Ishikawa (cell line): ENCODE results near the gene IL6R.

Experiments
- CEBPB ChIP-seq: IDR thresholded peaks from 2 replicates; pipeline ENCODE4 v1.6.1; 2012
- CREB1 ChIP-seq: IDR thresholded peaks from 2 replicates; pipeline ENCODE4 v1.6.1; 2012; ENCODE audit warnings: low read depth
- EGR1 ChIP-seq: IDR thresholded peaks from 2 replicates; pipeline ENCODE4 v1.6.1; 2012
- EP300 ChIP-seq: IDR thresholded peaks from 2 replicates; pipeline ENCODE4 v1.6.1; 2012; ENCODE audit warnings: borderline replicate concordance
- FOXM1 ChIP-seq: IDR thresholded peaks from 2 replicates; pipeline ENCODE4 v1.6.1; 2012; ENCODE audit warnings: low read depth, borderline replicate concordance
- NFIC ChIP-seq: IDR thresholded peaks from 2 replicates; pipeline ENCODE4 v1.6.1; 2012
- RAD21 ChIP-seq: IDR thresholded peaks from 2 replicates; pipeline ENCODE4 v1.6.1; 2012; ENCODE audit warnings: low read depth
- TAF1 ChIP-seq: IDR thresholded peaks from 2 replicates; pipeline ENCODE4 v1.6.1; 2012; ENCODE audit warnings: low read depth, mild to moderate bottlenecking
- TCF12 ChIP-seq: IDR thresholded peaks from 2 replicates; pipeline ENCODE4 v1.6.1; 2012; ENCODE audit warnings: low read depth
- TEAD4 ChIP-seq: IDR thresholded peaks from 2 replicates; pipeline ENCODE4 v1.6.1; 2012
- YY1 ChIP-seq: IDR thresholded peaks from 2 replicates; pipeline ENCODE4 v1.6.1; 2012; ENCODE audit warnings: low read depth
- ZBTB7A ChIP-seq: IDR thresholded peaks from 2 replicates; pipeline ENCODE4 v1.6.1; 2012; ENCODE audit warnings: low read depth
- TF ChIP-seq, protein P1 (sequence below): IDR thresholded peaks from 2 replicates; pipeline ENCODE4 v1.6.1; 2012
- TF ChIP-seq, protein P2 (sequence below): IDR thresholded peaks from 2 replicates; pipeline ENCODE4 v1.6.1; 2012
- TF ChIP-seq, protein P3 (sequence below): IDR thresholded peaks from 2 replicates; pipeline ENCODE4 v1.6.1; 2012; ENCODE audit warnings: low read depth, mild to moderate bottlenecking

Gene IL6R

DNA sequence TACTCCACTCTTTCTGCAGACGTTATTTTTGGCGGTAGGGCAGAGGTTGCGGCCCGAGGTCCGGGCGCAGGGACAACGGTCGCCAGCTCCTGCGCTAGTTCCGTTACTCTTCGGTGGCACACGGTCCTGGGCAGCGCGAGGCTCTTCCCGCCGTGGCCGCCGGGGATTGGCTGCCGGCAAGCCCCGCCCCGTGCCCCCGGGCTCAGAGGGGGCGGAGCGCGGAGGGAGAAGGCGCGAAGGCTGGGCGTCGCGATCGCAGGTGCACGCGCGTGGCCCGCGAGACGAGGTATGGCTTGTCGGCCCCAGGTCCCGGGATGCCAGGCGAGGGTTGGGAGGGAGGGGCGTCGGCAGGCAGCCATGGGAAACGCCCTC lies 97.6 kb downstream of the IL6R start:
- TF ChIP-seq RAD21 (no peak), NFIC (no peak), TAF1 (no peak), TCF12 (no peak), CEBPB (no peak), ZBTB7A (no peak)
- TF ChIP-seq, protein P1, sequence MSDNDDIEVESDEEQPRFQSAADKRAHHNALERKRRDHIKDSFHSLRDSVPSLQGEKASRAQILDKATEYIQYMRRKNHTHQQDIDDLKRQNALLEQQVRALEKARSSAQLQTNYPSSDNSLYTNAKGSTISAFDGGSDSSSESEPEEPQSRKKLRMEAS, result 0 out of 2 replicates have a peak, but pooled peaks have one; percentile 27

DNA sequence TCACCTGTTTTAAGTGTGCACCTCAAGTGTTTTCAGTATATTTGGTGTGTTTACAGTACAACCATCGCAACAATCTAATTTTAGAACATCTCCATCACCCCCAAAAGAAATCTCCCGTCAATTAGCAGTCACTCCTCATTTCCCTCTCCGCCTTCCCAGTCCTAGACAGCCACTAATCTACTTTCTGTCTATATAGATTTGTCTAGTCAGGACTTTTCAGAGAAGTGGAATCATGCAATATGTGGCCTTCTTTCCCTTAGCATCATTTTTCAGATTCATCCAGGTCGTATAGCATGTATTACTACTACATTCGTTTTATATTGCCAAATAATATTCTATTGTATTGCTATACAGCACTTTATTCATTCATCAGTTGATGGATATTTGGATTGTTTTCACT lies 98.8 kb downstream of the IL6R start:
- TF ChIP-seq TCF12 (no peak), EP300 (no peak), FOXM1 (no peak), TEAD4 (no peak), NFIC (no peak), RAD21 (no peak), TAF1 (no peak), CEBPB (no peak)
- TF ChIP-seq, protein P2, sequence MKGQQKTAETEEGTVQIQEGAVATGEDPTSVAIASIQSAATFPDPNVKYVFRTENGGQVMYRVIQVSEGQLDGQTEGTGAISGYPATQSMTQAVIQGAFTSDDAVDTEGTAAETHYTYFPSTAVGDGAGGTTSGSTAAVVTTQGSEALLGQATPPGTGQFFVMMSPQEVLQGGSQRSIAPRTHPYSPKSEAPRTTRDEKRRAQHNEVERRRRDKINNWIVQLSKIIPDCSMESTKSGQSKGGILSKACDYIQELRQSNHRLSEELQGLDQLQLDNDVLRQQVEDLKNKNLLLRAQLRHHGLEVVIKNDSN, result no peak

DNA sequence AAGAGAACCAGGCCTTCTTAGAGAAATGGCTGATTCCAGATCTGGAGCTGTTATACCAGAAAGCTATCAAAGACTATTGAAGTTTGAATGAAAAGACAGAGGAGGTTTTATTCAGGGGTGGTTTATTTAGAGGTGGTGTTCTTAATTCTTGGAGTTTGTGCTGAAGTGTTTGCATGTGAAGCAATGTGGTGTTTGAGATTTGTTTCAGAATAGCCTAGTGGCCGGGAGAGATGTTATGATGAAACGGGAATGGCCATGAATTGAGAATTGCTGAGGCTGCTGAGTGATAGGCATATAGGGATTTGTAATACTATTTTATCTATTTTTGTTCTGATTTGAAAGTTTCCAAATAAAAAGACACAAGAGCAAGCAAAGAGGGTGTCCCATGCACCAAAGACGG lies 107.6 kb downstream of the IL6R start:
- TF ChIP-seq TEAD4 (no peak), TAF1 (no peak), EGR1 (no peak), ZBTB7A (no peak), FOXM1 (no peak), EP300 (no peak), NFIC (no peak), RAD21 (no peak), TCF12 (no peak), CEBPB (no peak), CREB1 (no peak), YY1 (no peak)
- TF ChIP-seq, protein P2, result no peak
- TF ChIP-seq, protein P1, result no peak
- TF ChIP-seq, protein P3, sequence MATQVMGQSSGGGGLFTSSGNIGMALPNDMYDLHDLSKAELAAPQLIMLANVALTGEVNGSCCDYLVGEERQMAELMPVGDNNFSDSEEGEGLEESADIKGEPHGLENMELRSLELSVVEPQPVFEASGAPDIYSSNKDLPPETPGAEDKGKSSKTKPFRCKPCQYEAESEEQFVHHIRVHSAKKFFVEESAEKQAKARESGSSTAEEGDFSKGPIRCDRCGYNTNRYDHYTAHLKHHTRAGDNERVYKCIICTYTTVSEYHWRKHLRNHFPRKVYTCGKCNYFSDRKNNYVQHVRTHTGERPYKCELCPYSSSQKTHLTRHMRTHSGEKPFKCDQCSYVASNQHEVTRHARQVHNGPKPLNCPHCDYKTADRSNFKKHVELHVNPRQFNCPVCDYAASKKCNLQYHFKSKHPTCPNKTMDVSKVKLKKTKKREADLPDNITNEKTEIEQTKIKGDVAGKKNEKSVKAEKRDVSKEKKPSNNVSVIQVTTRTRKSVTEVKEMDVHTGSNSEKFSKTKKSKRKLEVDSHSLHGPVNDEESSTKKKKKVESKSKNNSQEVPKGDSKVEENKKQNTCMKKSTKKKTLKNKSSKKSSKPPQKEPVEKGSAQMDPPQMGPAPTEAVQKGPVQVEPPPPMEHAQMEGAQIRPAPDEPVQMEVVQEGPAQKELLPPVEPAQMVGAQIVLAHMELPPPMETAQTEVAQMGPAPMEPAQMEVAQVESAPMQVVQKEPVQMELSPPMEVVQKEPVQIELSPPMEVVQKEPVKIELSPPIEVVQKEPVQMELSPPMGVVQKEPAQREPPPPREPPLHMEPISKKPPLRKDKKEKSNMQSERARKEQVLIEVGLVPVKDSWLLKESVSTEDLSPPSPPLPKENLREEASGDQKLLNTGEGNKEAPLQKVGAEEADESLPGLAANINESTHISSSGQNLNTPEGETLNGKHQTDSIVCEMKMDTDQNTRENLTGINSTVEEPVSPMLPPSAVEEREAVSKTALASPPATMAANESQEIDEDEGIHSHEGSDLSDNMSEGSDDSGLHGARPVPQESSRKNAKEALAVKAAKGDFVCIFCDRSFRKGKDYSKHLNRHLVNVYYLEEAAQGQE, result no peak

DNA sequence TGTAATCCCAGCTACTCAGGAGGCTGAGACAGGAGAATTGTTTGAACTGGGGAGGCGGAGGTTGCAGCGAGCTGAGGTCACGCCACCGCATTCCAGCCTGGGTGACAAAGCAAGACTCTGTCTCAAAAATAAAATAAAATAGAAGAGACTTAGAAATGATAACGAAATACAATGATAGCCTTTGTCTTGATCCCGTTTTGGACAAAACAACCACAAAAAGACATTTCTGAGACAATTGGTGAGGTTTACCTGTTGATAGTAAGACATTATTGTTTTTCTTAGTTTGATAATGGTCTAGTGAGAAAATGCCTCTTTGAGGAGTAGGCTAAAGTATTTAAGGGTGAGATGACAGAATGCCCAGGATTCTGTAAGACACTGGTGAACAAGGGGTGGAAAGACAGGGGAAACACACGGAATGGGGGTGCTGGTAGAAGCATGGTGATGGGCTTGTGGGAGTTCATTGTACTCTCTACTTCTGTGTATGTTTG lies 109.0 kb downstream of the IL6R start:
- TF ChIP-seq EGR1 (no peak), EP300 (no peak), CREB1 (no peak), RAD21 (no peak), TCF12 (no peak), CEBPB (no peak), ZBTB7A (no peak), FOXM1 (no peak), TAF1 (no peak)
- TF ChIP-seq, protein P2, result no peak
- TF ChIP-seq, protein P1, result no peak
- TF ChIP-seq, protein P3, result no peak

DNA sequence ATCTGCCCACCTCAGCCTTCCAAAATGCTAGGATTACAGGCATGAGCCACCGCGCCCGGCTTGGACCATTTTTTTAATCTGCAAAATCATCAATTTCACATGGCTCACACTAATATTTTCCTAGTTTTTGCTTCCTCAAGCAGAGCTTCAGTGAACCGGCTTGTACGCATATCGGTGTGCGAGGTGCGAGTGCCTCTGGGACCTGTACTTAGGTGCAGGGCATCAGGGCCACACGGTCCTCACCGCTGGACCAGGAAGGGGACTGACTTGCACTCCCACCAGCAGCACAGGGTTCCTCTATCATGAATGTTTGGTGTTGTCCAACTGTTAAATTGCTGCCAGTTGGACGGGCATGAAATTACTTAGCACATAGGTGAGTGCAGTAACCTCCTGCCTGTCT lies 112.5 kb downstream of the IL6R start:
- no peak for TF ChIP-seq YY1
- TF ChIP-seq EP300, result no peak
- TF ChIP-seq, protein P3, result no peak
- TF ChIP-seq TAF1, result no peak
- TF ChIP-seq ZBTB7A, result no peak
- TF ChIP-seq, protein P2, result no peak
- TF ChIP-seq FOXM1, result no peak
- TF ChIP-seq RAD21, result no peak
